NCI-H446 treated with DMSO at 0.1 percent for 48 hours (cell line): ENCODE results near the gene EXTL2.
"Not testable (repeated sequence)": the region's sequence is repeated elsewhere in the genome, so short reads cannot be mapped to it uniquely, and the experiment has no call there.

Experiments
- DNase-seq: peaks from one replicate; lab custom pipeline; 2025; lab: John Stamatoyannopoulos, UW

EXTL2 gene

DNA sequence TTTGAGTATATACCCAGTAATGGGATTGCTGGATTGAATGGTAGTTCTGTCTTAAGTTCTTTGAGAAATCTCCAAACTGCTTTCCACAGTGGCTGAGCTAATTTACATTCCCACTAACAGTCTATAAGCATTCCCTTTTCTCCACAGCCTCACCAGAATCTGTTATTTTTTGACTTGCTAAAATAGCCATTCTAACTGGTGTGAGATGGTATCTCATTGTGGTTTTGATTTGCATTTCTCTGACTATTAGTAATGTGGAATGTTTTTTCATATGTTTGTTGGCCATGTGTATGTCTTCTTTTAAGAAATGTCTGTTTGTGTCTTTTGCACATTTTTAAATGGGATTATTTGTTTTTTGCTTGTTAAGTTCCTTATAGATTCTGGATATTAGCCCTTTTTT, 39.5 kb downstream of the EXTL2 start:
- not testable (repeated sequence) for DNase-seq

DNA sequence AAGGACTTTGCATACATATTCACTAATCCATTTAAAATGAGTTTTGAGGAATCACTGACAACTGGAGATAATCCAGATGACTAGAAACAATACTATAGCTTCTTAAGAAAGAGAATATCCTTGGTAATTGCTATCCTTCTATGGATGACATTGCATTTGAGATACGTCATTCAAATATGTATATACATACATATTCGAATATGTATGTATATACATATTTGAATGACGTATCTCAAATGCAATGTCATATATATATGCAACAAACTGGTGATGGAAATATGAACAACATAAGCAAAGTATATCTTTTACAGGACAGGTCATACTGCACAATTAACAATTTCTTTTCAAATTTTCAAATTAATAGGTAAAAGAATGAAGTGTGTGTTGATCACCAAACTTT, 41.7 kb downstream of the EXTL2 start:
- DNase-seq: no peak

DNA sequence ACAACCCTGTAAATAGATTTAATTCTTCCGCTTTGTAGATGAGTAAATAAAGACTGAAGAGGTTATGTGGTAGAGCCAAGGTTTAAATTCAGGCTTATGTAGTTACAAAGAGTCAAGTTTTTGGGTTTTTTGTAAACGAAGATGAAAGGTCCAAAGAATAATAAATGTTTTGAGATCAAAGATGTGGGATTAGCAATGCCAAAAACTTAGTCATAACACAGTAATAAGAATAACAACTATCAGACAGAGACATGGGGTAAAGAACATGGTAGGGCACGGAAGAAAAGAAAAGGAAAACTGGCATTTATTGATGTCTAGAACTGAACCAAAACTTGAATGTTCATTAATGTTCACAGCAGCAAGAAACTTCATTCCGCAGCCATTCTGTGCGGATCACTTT, 42.9 kb downstream of the EXTL2 start:
- no peak for DNase-seq

DNA sequence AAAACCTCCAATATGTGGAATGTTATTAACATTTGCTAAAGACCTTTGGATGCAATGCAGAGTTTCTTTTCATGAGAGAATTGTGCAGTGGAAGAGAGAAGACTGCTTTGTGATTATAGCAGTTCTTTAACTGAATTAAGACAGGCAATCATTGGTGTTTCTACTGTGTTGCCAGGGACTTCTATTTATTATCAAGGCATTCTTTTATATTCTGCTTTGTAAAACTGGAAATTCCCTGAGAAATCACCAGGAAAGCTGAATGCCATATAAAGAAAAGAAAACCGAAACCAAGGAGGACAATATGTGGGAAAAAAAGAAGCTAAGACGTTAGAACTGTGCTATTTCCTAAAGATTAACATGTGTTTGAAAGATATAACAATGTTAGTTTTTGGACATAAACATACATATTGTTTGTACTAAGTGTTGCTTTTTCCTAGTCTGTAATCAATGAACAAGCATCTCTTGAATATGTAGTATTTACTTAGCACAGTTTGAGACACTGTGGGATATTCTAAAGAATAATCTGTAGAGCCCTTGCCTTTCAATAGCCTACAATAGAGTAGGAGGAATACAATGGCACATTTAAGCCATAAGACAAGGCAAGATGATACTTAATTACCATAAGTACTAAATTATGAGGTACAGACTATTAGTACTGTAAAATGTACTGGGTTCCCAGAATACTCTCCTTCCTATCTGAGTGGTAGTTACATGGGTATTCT, 47.1 kb downstream of the EXTL2 start:
- no peak for DNase-seq

DNA sequence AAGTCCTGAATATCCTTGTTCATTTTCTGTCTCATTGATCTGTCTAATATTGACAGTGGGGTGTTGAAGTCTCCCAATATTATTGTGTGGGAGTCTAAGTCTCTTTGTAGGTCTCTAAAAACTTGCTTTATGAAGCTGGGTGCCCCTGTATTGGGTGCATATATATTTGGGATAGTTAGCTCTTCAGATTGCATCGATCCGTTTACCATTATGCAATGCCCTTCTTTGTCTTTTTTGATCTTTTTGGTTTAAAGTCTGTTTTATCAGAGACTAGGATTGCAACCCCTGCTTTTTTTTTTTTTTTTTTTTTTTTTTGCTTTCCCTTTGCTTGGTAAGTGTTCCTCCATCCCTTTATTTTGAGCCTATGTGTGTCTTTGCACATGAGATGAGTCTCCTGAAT, 51.5 kb downstream of the EXTL2 start:
- DNase-seq: not testable (repeated sequence)

DNA sequence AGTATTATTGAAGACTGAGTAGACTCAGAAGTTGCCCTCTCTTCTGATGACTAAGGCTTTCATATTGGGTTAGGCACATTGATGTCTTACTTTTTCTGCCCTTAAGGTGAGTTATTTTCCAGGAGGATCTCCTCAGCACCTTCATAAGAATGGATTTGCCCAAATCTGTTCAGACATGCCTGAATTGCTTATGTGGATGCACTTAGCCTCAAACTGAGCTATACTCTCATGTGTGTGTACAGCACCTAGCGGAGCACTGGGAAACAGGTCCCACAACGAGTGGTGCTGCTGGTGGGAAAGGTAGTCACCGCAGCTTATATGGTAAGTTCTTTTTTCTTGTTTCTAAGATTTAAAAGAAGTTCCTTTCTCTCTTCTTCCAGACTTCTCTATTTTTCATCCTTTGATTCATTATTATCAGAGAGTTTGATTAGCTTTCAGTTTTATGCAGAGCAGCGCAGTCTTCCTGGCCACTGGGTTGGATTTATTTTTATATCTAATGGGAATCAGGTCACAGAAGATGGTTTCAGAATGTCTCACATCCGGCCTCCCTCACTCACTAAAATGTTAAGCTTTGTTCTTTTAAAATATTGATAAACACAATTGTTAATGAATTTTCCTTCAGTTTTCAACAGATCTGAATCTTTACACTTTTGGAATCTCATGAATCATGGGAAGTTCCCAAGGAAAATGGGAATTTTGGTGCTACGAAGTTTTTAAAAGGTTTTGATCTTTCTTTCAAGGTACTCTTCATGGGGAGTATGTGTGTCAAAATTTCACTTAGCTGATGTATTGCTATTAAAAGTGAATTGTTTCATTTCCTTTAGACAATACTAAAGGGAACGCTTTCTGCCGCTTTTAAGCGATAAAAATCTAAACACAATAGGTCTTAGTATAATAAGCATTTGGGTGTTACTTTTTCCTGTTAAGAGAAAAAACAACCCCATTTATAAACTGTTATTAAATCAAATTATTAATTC, 58.5 kb downstream of the EXTL2 start:
- DNase-seq: no peak

DNA sequence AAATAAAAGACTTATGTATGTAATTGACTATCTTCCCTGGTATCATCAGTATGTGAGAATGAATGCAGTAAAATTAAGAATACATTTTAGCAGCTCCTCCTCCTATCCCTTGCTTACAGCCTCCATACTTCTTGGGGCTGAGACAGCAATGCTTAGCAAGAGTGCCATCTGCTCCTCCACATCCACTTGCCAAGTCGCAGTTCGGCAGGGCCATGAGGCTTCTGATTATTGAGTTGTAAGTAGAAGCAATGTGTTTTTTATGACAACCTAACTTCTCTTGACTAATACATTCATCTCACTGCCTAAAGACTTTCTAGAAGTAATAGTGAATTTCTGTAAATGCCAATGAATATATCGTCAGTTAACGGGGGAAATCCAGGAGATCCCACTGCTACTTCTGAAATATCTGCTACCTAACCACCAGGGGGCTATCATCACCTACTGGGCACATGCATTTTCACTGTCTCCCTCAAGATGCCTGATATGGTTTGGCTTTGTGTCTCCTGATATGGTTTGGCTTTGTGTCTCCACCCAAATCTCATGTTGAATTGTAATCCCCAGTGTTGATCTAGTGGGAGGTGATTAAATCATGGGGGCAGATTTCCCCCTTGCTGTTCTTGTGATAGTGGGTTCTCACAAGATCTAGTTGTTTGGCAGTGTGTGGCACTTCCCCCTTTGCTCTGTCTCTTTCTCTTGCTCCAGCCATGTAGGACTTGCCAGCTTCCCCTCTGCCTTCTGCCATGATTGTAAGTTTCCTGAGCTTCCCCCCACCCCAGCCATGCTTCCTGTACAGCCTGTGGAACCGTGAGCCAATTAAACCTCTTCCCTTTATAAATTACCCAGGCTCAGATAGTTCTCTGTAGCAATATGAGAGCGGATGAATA, 59.6 kb downstream of the EXTL2 start:
- peak; percentile 80 for DNase-seq

GRCh38 chr1:100832694-100833428, 61.8 kb downstream of the EXTL2 start:
- DNase-seq: no peak

DNA sequence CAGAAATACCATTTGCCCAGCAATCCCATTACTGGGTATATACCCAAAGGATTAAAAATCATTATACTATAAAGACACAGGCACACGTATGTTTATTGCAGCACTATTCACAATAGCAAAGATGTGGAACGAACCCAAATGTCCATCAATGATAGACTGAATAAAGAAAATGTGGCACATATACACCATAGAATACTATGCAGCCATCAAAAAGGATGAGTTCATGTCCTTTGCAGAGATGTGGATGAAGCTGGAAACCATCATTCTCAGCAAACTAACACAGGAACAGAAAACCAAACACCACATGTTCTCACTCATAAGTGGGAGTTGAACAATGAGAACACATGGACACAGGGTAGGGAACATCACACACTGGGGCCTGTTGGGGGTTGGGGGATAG, 69.0 kb downstream of the EXTL2 start:
- not testable (repeated sequence) for DNase-seq
